GM23248 (cell line): ENCODE measurements around the gene SCLY.

Experiments
- EZH2 ChIP-seq: fragments of 200-600 bp; sonication (generic); IDR thresholded peaks from 2 replicates; pipeline ENCODE4 v1.6.1; 2018; ENCODE audit warnings: antibody characterized with exemption, mild to moderate bottlenecking; ENCODE audit not compliant: insufficient read depth, poor library complexity, severe bottlenecking
- EZH2phosphoT487 ChIP-seq: fragments of 200-600 bp; sonication (generic); IDR thresholded peaks from 2 replicates; pipeline ENCODE4 v1.6.1; 2018; ENCODE audit warnings: antibody characterized with exemption, moderate library complexity, mild to moderate bottlenecking, low read depth; ENCODE audit not compliant: insufficient read depth

DNA sequence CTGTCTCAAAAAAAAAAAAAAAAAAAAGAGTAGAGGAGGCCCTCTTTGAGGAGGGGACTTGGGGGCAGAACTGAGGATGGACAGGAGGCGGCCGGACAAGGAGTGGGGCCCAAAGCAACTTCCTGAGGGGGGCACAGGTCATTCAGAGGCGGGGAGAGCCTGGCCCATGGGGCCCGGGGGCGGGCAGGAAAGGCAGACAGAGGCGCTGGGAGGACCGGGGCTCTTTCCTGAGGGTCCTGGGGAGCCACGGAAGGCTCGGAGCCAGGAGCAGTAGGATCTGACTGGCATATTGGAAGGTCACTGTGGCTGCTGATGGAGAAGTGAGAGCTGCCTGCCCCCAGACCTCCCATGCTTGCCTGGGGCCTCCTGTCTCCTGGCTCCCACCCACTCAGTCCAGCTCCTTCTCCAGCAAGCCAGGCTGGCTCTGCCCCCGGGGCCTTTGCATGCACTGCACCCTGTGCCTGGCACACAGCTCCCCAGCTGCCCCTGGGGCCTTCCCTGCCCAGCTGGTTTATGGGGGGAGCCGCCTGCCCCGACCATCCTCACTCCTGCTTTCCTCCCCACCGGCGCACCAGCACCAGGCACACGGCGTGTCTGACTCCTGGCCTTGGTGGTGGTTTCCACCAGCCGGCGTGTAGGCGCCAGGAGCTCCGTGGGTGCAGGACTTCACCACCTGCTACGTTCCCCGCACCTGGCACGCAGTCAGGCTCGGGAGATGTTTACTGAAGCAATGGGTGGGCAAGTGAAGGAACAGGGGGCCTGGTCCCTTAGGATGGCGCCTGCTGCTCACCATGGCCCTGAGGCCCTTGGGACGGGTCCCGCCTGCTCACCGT lies 44.9 kb downstream of the SCLY start:
- no peak for TF ChIP-seq EZH2
- no peak for TF ChIP-seq EZH2phosphoT487
